B cell (primary cell): ENCODE results near the gene MRPL23. TPM values are rescaled to one million over a fixed set of nuclear protein-coding genes. Genes with fewer than 3 reads are reported as not detected.

Experiments used
- ATAC-seq: fragments of 200-7000 bp; cut with Tn5 transposase; one replicate; pipeline ENCODE4 v1.10.0; 2021; ENCODE audit warnings: low read depth, mild to moderate bottlenecking, moderate number of reproducible peaks, moderate library complexity
- CTCF ChIA-PET: fragments of 350-600 bp; sonication (Branson Sonifier 250); formaldehyde crosslinking; loops from one replicate; lab custom pipeline; 2021; ENCODE audit warnings: antibody characterized with exemption, inconsistent platforms; lab: Charles Lee
- POLR2A ChIA-PET: fragments of 350-600 bp; sonication (Branson Sonifier 250); formaldehyde crosslinking; loops from one replicate; lab custom pipeline; 2021; ENCODE audit warnings: antibody characterized with exemption; lab: Charles Lee
- DNase-seq: peaks from one replicate; pipeline ENCODE4 v3.0.0; 2013
- H2AFZ ChIP-seq: 2 replicates; pipeline ENCODE4 v1.6.1; 2012; ENCODE audit warnings: mild to moderate bottlenecking, low read depth, low read length; ENCODE audit not compliant: insufficient read depth, poor library complexity, severe bottlenecking
- H3K27ac ChIP-seq, 2 donors: 1 replicate in 1 of 2; 2 replicates in 1 of 2; pipeline ENCODE4 v1.5.1; 2012 to 2013; ENCODE audit warnings: low read length in 2 of 2, mild to moderate bottlenecking in 2 of 2, moderate library complexity in 1 of 2
- H3K27me3 ChIP-seq, 4 experiments: fragments of 200-600 bp in 1 of 4; sonication (generic) in 1 of 4; replicated peaks in 1 of 4; 1 replicate in 2 of 4; 2 replicates in 2 of 4; pipeline versions ENCODE4 v1.6.1 to v1.7.0; 2013 to 2016; ENCODE audit warnings: low read length in 3 of 4, mild to moderate bottlenecking in 2 of 4, mixed read lengths in 1 of 4, moderate library complexity in 1 of 4; ENCODE audit not compliant: insufficient read depth in 4 of 4, control insufficient read depth in 3 of 4; ENCODE audit errors: control extremely low read depth in 1 of 4
- H3K36me3 ChIP-seq, 2 experiments: replicated peaks in 1 of 2; 1 replicate in 1 of 2; 2 replicates in 1 of 2; pipeline versions ENCODE4 v1.6.1 to v1.7.1; 2013; ENCODE audit warnings: low read length in 1 of 2; ENCODE audit not compliant: insufficient read depth in 2 of 2, control insufficient read depth in 1 of 2; ENCODE audit errors: control extremely low read depth in 1 of 2, extremely low read depth in 1 of 2
- H3K4me1 ChIP-seq, 2 donors: fragments of 200-600 bp in 1 of 2; sonication (generic) in 1 of 2; 1 replicate in 1 of 2; 2 replicates in 1 of 2; pipeline versions ENCODE4 v1.5.1 to v1.6.1; 2013 to 2017; ENCODE audit warnings: low read length in 2 of 2; ENCODE audit not compliant: control insufficient read depth in 2 of 2, insufficient read depth in 2 of 2
- H3K4me2 ChIP-seq: replicated peaks from 2 replicates; pipeline ENCODE3; 2012; ENCODE audit warnings: mild to moderate bottlenecking, low read depth, low read length; ENCODE audit not compliant: poor library complexity, severe bottlenecking
- H3K4me3 ChIP-seq, 5 experiments: fragments of 200-600 bp in 1 of 5; sonication (generic) in 1 of 5; 1 replicate in 3 of 5; 2 replicates in 2 of 5; pipeline versions ENCODE4 v1.5.1 to v1.7.0; 2011 to 2016; ENCODE audit warnings: low read length in 4 of 5, mild to moderate bottlenecking in 4 of 5, low read depth in 2 of 5, control low read depth in 1 of 5, moderate library complexity in 1 of 5; ENCODE audit not compliant: insufficient read depth in 1 of 5; ENCODE audit errors: control extremely low read depth in 1 of 5, extremely low read depth in 1 of 5
- H3K79me2 ChIP-seq: fragments of 200-600 bp; sonication (generic); one replicate; pipeline ENCODE4 v1.6.0; 2016; ENCODE audit warnings: low read length; ENCODE audit not compliant: control insufficient read depth, insufficient read depth
- H3K9ac ChIP-seq: fragments of 200-600 bp; sonication (generic); 2 replicates; pipeline ENCODE4 v1.6.1; 2017; ENCODE audit warnings: mild to moderate bottlenecking, low read length, moderate library complexity
- H3K9me3 ChIP-seq, 3 donors: one replicate each; pipeline versions ENCODE4 v1.6.1 to v1.7.1; 2013; ENCODE audit warnings: low read length in 2 of 3; ENCODE audit not compliant: control insufficient read depth in 2 of 3, insufficient read depth in 1 of 3; ENCODE audit errors: control extremely low read depth in 1 of 3
- H4K20me1 ChIP-seq: 2 replicates; pipeline ENCODE4 v1.6.0; 2012; ENCODE audit warnings: mild to moderate bottlenecking, low read length; ENCODE audit not compliant: insufficient read depth, control insufficient read depth, poor library complexity, severe bottlenecking
- H3K27ac Mint-ChIP-seq: one replicate; pipeline ENCODE4 v1.8.0; 2021; ENCODE audit warnings: mixed read lengths
- H3K27me3 Mint-ChIP-seq: one replicate; pipeline ENCODE4 v1.8.0; 2021; ENCODE audit warnings: mixed read lengths
- H3K4me1 Mint-ChIP-seq: one replicate; pipeline ENCODE4 v1.8.0; 2021; ENCODE audit warnings: mixed read lengths
- H3K4me3 Mint-ChIP-seq: one replicate; pipeline ENCODE4 v1.8.0; 2021; ENCODE audit warnings: mixed read lengths
- H3K9me3 Mint-ChIP-seq: one replicate; pipeline ENCODE4 v1.8.0; 2022; ENCODE audit warnings: mixed read lengths; ENCODE audit not compliant: insufficient read depth
- EZH2 ChIP-seq: IDR thresholded peaks from 2 replicates; pipeline ENCODE4 v1.6.1; 2012; ENCODE audit warnings: borderline replicate concordance, low read depth, mild to moderate bottlenecking, moderate library complexity, low read length; ENCODE audit not compliant: insufficient read depth, poor library complexity, severe bottlenecking
- WGBS: methylation state at CpG from one replicate; pipeline ENCODE4 v1.1.5; 2013; ENCODE audit warnings: missing lambda C conversion rate; ENCODE audit not compliant: insufficient coverage; 5-methylcytosine and 5-hydroxymethylcytosine counted together
- intact Hi-C: fragments of 100-400 bp; cut with micrococcal nuclease; formaldehyde crosslinking; loops from one replicate; pipeline ENCODE4 v1.10.0; 2022
- polyA plus RNA-seq: library from polyadenylated mRNA; depleted of rRNA; stranded (reverse); fragments of >200 nt; gene quantifications from 2 replicates; pipeline ENCODE4 v1.2.3, GENCODE V29; 2012
- total RNA-seq, 2 donors: library from RNA; stranded (reverse); fragments of 120-200 nt in 1 of 2; gene quantifications; 1 replicate in 1 of 2; 2 replicates in 1 of 2; pipeline versions ENCODE4 v1.2.3 to v1.2.4, GENCODE V29; 2013 to 2022
- TF ChIP-seq, protein P1 (sequence below): fragments of 200-600 bp; IDR thresholded peaks from one replicate; pipeline ENCODE4 v1.8.0; 2022; ENCODE audit warnings: antibody characterized with exemption, mild to moderate bottlenecking

The MRPL23 gene
- total and polyA plus RNA-seq, 2 donors (not counting 1 experiment from before 2014, with no cell fraction given): 47.8 to 63.2 TPM

DNA sequence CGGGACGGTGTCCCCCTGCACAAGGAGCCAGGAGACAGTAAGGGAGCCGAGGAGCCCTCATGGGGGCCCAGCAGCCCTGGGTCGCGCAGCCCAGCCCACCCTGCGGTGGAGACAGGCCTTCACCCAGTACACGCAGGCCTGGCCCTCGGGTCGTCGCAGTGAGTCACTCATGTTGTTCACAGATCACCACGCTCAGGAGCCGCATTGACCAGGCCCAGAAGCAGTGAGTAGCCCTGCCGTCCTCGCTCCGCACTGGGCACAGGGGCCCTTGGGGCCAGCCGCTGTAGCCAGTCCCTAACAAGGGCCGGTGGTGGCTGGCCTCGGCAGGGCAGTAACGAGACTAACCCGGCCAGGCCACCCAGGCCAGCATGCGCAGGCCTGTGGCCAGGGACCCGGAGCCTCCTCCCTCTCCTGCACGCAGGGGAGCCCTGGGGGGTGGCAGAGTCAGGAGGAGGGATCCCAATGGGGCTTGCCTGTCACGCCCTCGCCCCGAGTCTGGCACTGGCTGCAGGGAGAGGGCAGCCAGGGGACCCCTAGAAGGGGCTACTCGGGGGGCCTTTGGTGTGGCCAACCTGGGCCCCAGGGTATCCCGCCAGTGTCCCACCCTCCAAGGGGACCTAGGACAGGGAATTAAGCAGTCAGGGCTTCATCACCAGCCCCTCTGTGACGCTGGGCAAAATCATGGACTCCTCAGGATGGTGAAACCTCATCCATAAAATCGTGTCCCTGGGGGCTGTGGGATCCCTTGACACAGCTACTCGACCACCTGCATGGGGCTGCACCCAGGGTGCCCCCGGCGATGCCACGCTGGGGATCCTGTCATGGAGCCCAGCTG lies 10.1 kb upstream of the MRPL23 start:
- Mint-ChIP-seq H3K9me3 (no peaks in the 10 kb centered on the region), H3K27me3 (peaks cover 16% of the 10 kb centered on the region), H3K4me1 (peaks cover 3% of the 10 kb centered on the region), H3K4me3 (no peak overlapping the region), H3K27ac (no peak overlapping the region)
- DNase-seq (no peak), ATAC-seq (no peak)
- H4K20me1 ChIP-seq: no peaks in the 10 kb centered on the region
- no peak overlapping the region for H3K4me3 ChIP-seq
- no peaks in the 10 kb centered on the region for H3K36me3 ChIP-seq
- no peak for TF ChIP-seq EZH2
- POLR2A ChIA-PET: no interaction called here
- no peaks in the 10 kb centered on the region for H3K79me2 ChIP-seq
- no peak overlapping the region for H3K4me2 ChIP-seq
- intact Hi-C loops: no loop called here
- no peaks in the 10 kb centered on the region for H3K4me1 ChIP-seq
- WGBS: 91% methylated on average over 34 of the region's 34 CpGs
- H3K27me3 ChIP-seq: peaks cover 0 to 7% (median 1%) of the 10 kb centered on the region in 4 experiments
- H2AFZ ChIP-seq: no peak overlapping the region
- H3K27ac ChIP-seq: no peak overlapping the region
- CTCF ChIA-PET: no interaction called here
- no peak overlapping the region for H3K9ac ChIP-seq
- H3K9me3 ChIP-seq: no peaks in the 10 kb centered on the region

DNA sequence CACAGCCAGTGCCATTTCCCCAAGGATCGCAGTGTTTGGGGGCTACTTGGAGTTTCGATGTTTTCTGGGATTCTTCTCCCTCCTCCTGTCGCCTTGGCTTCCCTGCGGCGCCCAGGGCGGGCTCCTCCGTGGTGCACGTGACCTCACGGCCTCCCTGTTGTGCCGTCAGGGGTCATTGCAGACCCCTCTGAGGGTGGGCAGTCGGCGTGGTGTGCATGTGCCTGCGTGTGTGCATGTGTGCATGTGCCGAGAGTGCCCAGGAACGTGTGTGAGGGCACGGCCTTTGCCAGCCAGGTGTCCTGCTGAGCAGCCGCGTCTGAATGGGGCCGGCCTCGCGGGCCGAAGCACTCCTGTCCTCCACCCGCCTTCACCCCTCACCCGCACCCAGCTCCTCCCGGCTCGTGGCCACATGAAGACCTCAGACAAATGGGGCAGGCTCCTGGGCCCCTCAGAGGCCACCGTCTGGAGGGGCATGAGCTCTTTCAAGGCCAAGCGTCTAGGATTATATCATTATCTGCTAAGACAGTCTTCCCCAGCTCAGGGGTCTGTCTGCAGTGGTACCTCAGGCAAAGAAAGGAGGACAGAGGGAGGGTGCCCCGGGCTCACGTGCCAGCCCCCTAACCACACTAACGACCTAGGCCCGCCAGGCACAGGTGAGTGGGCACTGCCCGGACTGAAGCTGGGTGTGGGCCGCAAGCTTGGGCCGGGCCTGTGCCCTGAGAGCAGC lies 9.4 kb upstream of the MRPL23 start:
- Histone ChIP-seq H3K36me3 (no peaks in the 10 kb centered on the region), H3K9me3 (no peaks in the 10 kb centered on the region), H3K27ac (no peak overlapping the region), H3K79me2 (no peaks in the 10 kb centered on the region), H3K4me3 (no peak overlapping the region), H3K4me1 (no peaks in the 10 kb centered on the region), H3K4me2 (no peak overlapping the region), H3K9ac (no peak overlapping the region), H3K27me3 (no peaks in the 10 kb centered on the region), H4K20me1 (no peaks in the 10 kb centered on the region), H2AFZ (no peak overlapping the region)
- TF ChIP-seq EZH2: no peak
- TF ChIP-seq, protein P1, sequence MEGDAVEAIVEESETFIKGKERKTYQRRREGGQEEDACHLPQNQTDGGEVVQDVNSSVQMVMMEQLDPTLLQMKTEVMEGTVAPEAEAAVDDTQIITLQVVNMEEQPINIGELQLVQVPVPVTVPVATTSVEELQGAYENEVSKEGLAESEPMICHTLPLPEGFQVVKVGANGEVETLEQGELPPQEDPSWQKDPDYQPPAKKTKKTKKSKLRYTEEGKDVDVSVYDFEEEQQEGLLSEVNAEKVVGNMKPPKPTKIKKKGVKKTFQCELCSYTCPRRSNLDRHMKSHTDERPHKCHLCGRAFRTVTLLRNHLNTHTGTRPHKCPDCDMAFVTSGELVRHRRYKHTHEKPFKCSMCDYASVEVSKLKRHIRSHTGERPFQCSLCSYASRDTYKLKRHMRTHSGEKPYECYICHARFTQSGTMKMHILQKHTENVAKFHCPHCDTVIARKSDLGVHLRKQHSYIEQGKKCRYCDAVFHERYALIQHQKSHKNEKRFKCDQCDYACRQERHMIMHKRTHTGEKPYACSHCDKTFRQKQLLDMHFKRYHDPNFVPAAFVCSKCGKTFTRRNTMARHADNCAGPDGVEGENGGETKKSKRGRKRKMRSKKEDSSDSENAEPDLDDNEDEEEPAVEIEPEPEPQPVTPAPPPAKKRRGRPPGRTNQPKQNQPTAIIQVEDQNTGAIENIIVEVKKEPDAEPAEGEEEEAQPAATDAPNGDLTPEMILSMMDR: no peak
- no peak for DNase-seq
- Mint-ChIP-seq H3K27me3 (peaks cover 12% of the 10 kb centered on the region), H3K4me1 (peaks cover 3% of the 10 kb centered on the region), H3K27ac (no peak overlapping the region), H3K4me3 (no peak overlapping the region), H3K9me3 (no peaks in the 10 kb centered on the region)
- ChIA-PET POLR2A (no interaction called here), CTCF (no interaction called here)
- no peak for ATAC-seq
- intact Hi-C loops: no loop called here
- 90% methylated on average over 31 of the region's 35 CpGs for WGBS
